Fibroblast of pulmonary artery (primary cell): ENCODE results near the gene SCRN3.

ENCODE experiments used
- DNase-seq: peaks from one replicate; pipeline ENCODE4 v3.0.0-alpha.2; 2010; ENCODE audit warnings: low read depth
- H3K4me3 ChIP-seq: replicated peaks from 2 replicates; pipeline ENCODE4 v1.5.1; 2011; ENCODE audit warnings: low read depth, mild to moderate bottlenecking, control low read depth, low read length, moderate library complexity
- CTCF ChIP-seq: IDR thresholded peaks from 2 replicates; pipeline ENCODE4 v1.5.1; 2011; ENCODE audit warnings: mild to moderate bottlenecking, control low read depth, low read length, inconsistent platforms; ENCODE audit errors: missing control alignments

SCRN3 gene

GRCh38 chr2:174454566-174454965 is 59.0 kb downstream of the SCRN3 start:
- no peak for DNase-seq
- no peak overlapping the region for H3K4me3 ChIP-seq
- TF ChIP-seq CTCF, result no peak

GRCh38 chr2:174461221-174461620 is 65.7 kb downstream of the SCRN3 start:
- no peak overlapping the region for H3K4me3 ChIP-seq
- no peak for TF ChIP-seq CTCF
- no peak for DNase-seq

GRCh38 chr2:174465327-174465726 is 69.8 kb downstream of the SCRN3 start:
- no peak overlapping the region for H3K4me3 ChIP-seq
- peak; percentile 20 for DNase-seq
- no peak for TF ChIP-seq CTCF

GRCh38 chr2:174473796-174474195 is 78.3 kb downstream of the SCRN3 start:
- TF ChIP-seq CTCF, result no peak
- no peak for DNase-seq
- H3K4me3 ChIP-seq, result no peak overlapping the region

GRCh38 chr2:174477759-174478158 is 82.2 kb downstream of the SCRN3 start:
- no peak overlapping the region for H3K4me3 ChIP-seq
- no peak for TF ChIP-seq CTCF
- no peak for DNase-seq
